K562 (cell line): Measurements from ENCODE around the gene CDC42EP2. TPM values are rescaled to one million over a fixed set of nuclear protein-coding genes. Genes with fewer than 3 reads are reported as not detected.

ENCODE experiments used
- ATAC-seq: fragments of 200-7000 bp; cut with Tn5 transposase; 3 replicates; pipeline ENCODE4 v1.9.1; 2020; ENCODE audit warnings: moderate library complexity
- BruUV-seq: library from RNA; stranded (reverse); fragments of 400-500 nt; replicated peaks from 2 replicates; lab custom pipeline; 2021; lab: Mats Ljungman, UMichigan
- CTCF ChIA-PET: fragments of 300-600 bp; formaldehyde crosslinking; extraction: SDS; loops from one replicate; lab custom pipeline; 2021; ENCODE audit warnings: low intra/inter-chr PET ratio; lab: Yijun Ruan, JAX
- POLR2A ChIA-PET: fragments of 300-600, 350-650 bp; sonication (Branson Sonifier 250); formaldehyde crosslinking; extraction: SDS; loops from one replicate; lab custom pipeline; 2021; ENCODE audit warnings: antibody characterized with exemption, inconsistent platforms; lab: Yijun Ruan, JAX
- DNase-seq, 4 experiments: peaks; one replicate each; pipeline versions ENCODE4 v3.0.0 to v3.0.0-alpha.2; 2011 to 2018; ENCODE audit warnings: low spot score in 3 of 4, mixed read lengths in 3 of 4; ENCODE audit errors: extremely low read depth in 1 of 4
- FAIRE-seq: peaks from 2 replicates; lab custom pipeline; 2011; peaks lifted over from hg19 to GRCh38; lab: Jason Lieb, UNC
- H2AFZ ChIP-seq: 2 replicates; pipeline ENCODE4 v1.6.0; 2011; ENCODE audit warnings: low read depth, low read length, control low read depth, inconsistent platforms
- H3K27ac ChIP-seq: fragments of 200-600 bp; 3 replicates; pipeline ENCODE4 v1.8.0; 2011; ENCODE audit warnings: low read depth, mild to moderate bottlenecking, control low read depth, inconsistent platforms, low read length, moderate library complexity, mixed read lengths; ENCODE audit errors: extremely low read depth
- H3K27me3 ChIP-seq, 2 experiments: fragments of 300-600 bp in 1 of 2; 2 replicates in 1 of 2; 3 replicates in 1 of 2; pipeline versions ENCODE4 v1.6.0 to v1.8.0; 2011; ENCODE audit warnings: inconsistent platforms in 2 of 2, low read length in 2 of 2, mild to moderate bottlenecking in 1 of 2, mixed read lengths in 1 of 2, moderate library complexity in 1 of 2; ENCODE audit not compliant: control insufficient read depth in 2 of 2, insufficient read depth in 2 of 2
- H3K36me3 ChIP-seq: fragments of 300-600 bp; 3 replicates; pipeline ENCODE4 v1.8.0; 2011; ENCODE audit warnings: mild to moderate bottlenecking, low read length, inconsistent platforms; ENCODE audit not compliant: control insufficient read depth, insufficient read depth
- H3K4me1 ChIP-seq, 2 experiments: fragments of 200-600 bp in 1 of 2; replicated peaks in 1 of 2; 2 replicates in 1 of 2; 3 replicates in 1 of 2; pipeline versions ENCODE4 v1.5.1 to v1.8.0; 2011; ENCODE audit warnings: inconsistent platforms in 2 of 2, low read length in 2 of 2, mild to moderate bottlenecking in 1 of 2, mixed read lengths in 1 of 2, moderate library complexity in 1 of 2; ENCODE audit not compliant: control insufficient read depth in 2 of 2, insufficient read depth in 2 of 2
- H3K4me2 ChIP-seq: 2 replicates; pipeline ENCODE4 v1.6.1; 2011; ENCODE audit warnings: low read length, control low read depth, inconsistent platforms, mixed read lengths; ENCODE audit not compliant: insufficient read depth
- H3K4me3 ChIP-seq: fragments of 200-600 bp; sonication (generic), shearing (Covaris generic); 2 replicates; pipeline ENCODE4 v1.5.1; 2016; ENCODE audit warnings: control low read depth, inconsistent platforms
- H3K79me2 ChIP-seq: fragments of 200-600 bp; 3 replicates; pipeline ENCODE4 v1.8.0; 2011; ENCODE audit warnings: low read length, inconsistent platforms; ENCODE audit not compliant: control insufficient read depth, insufficient read depth
- H3K9ac ChIP-seq, 2 experiments: 2 replicates each; pipeline versions ENCODE4 v1.6.0 to v1.6.1; 2011; ENCODE audit warnings: low read depth in 2 of 2, low read length in 2 of 2, control low read depth in 1 of 2, inconsistent platforms in 1 of 2, mild to moderate bottlenecking in 1 of 2, mixed read lengths in 1 of 2; ENCODE audit not compliant: insufficient read depth in 1 of 2
- H3K9me1 ChIP-seq: one replicate; pipeline ENCODE4 v1.6.0; 2011; ENCODE audit warnings: inconsistent platforms, mild to moderate bottlenecking, low read length, moderate library complexity; ENCODE audit not compliant: control insufficient read depth, insufficient read depth
- H3K9me3 ChIP-seq: replicated peaks from 2 replicates; pipeline ENCODE4 v1.5.1; 2011; ENCODE audit warnings: low read depth, low read length, inconsistent platforms; ENCODE audit not compliant: control insufficient read depth, insufficient read depth
- H4K20me1 ChIP-seq: replicated peaks from 2 replicates; pipeline ENCODE4 v1.6.1; 2011; ENCODE audit warnings: low read length, inconsistent platforms, mixed read lengths; ENCODE audit not compliant: control insufficient read depth, insufficient read depth
- CAMTA2 ChIP-seq: fragments of 250-450 bp; sonication (Bioruptor Pico); conservative IDR thresholded peaks from 2 replicates; pipeline ENCODE4 v1.5.1; 2022
- CREBBP ChIP-seq: IDR thresholded peaks from one replicate; pipeline ENCODE4 v1.6.1; 2012; ENCODE audit warnings: low read depth, mild to moderate bottlenecking, control low read depth, inconsistent platforms, low read length
- DDX20 ChIP-seq: fragments of 450-650 bp; IDR thresholded peaks from 2 replicates; pipeline ENCODE4 v1.6.1; 2016; ENCODE audit warnings: missing genetic modification characterization, low read depth, mild to moderate bottlenecking, missing compliant biosample characterization, moderate library complexity
- GATAD2A ChIP-seq: fragments of 450-650 bp; IDR thresholded peaks from 2 replicates; pipeline ENCODE4 v1.6.1; 2017
- GTF2F1 ChIP-seq: IDR thresholded peaks from 2 replicates; pipeline ENCODE4 v1.6.1; 2011; ENCODE audit warnings: low read depth, low read length, improper control_type of control experiment
- HDAC3 ChIP-seq: fragments of 450-650 bp; IDR thresholded peaks from 2 replicates; pipeline ENCODE4 v1.6.1; 2018; ENCODE audit warnings: borderline replicate concordance, mild to moderate bottlenecking, moderate library complexity; ENCODE audit not compliant: partially characterized antibody
- HMG20A ChIP-seq: fragments of 450-650 bp; formaldehyde crosslinking; conservative IDR thresholded peaks from 2 replicates; pipeline ENCODE4 v1.4.0; 2020; ENCODE audit warnings: mild to moderate bottlenecking, mixed read lengths
- MAFG ChIP-seq: fragments of 450-650 bp; conservative IDR thresholded peaks from 2 replicates; pipeline ENCODE4 v1.6.1; 2016; ENCODE audit warnings: missing genetic modification characterization, missing compliant biosample characterization
- MED1 ChIP-seq: sonication (generic); formaldehyde crosslinking; IDR thresholded peaks from 2 replicates; pipeline ENCODE4 v1.8.1; 2023; ENCODE audit warnings: missing genetic modification reagents, borderline replicate concordance
- NR4A1 ChIP-seq, 2 experiments: fragments of 250-450 bp in 1 of 2; fragments of 450-650 bp in 1 of 2; sonication (Bioruptor Pico) in 1 of 2; IDR thresholded peaks; 2 replicates each; pipeline versions ENCODE4 v1.4.0 to v1.6.1; 2016 to 2020; ENCODE audit warnings: mild to moderate bottlenecking in 2 of 2, missing compliant biosample characterization in 1 of 2, missing genetic modification characterization in 1 of 2, moderate library complexity in 1 of 2
- POLR2H ChIP-seq: IDR thresholded peaks from 2 replicates; pipeline ENCODE4 v1.6.1; 2016; ENCODE audit warnings: missing genetic modification characterization, low read depth, mild to moderate bottlenecking, control low read depth, missing compliant biosample characterization, moderate library complexity
- RNF2 ChIP-seq: sonication (generic); IDR thresholded peaks from 2 replicates; pipeline ENCODE4 v1.6.1; 2016
- WHSC1 ChIP-seq: IDR thresholded peaks from one replicate; pipeline ENCODE4 v1.6.1; 2012; ENCODE audit warnings: low read length, control low read depth, inconsistent platforms
- ZMIZ1 ChIP-seq, 2 experiments: fragments of 150-350 bp in 1 of 2; IDR thresholded peaks; 2 replicates each; pipeline ENCODE4 v1.6.1; 2012 to 2016; ENCODE audit warnings: low read depth in 2 of 2, low read length in 2 of 2, mild to moderate bottlenecking in 1 of 2, moderate library complexity in 1 of 2
- ZNF12 ChIP-seq: sonication (generic); formaldehyde crosslinking; IDR thresholded peaks from 2 replicates; pipeline ENCODE4 v1.4.0; 2020; ENCODE audit warnings: mild to moderate bottlenecking, missing genetic modification reagents
- ZNF174 ChIP-seq: fragments of 250-450 bp; sonication (Bioruptor Pico); IDR thresholded peaks from 2 replicates; pipeline ENCODE4 v1.4.0; 2020; ENCODE audit warnings: mild to moderate bottlenecking
- ZNF274 ChIP-seq: IDR thresholded peaks from 2 replicates; pipeline ENCODE4 v1.6.1; 2011; ENCODE audit warnings: low read depth, mild to moderate bottlenecking, low read length, moderate library complexity, borderline replicate concordance
- WGBS: fragments of 100-300 bp; shearing (Covaris generic); methylation state at CpG from one replicate; pipeline ENCODE4 v1.1.6; 2016; ENCODE audit warnings: low coverage, mixed read lengths; ENCODE audit not compliant: insufficient coverage; ENCODE audit errors: missing lambda C conversion rate; 5-methylcytosine and 5-hydroxymethylcytosine counted together
- in situ Hi-C: fragments of 300-500 bp; cut with MboI; formaldehyde crosslinking; loops from 4 replicates; pipeline ENCODE4 v1.15.0; 2018; ENCODE audit warnings: inconsistent platforms, mixed read lengths
- intact Hi-C: fragments of 100-400 bp; cut with micrococcal nuclease; formaldehyde crosslinking; loops from 2 replicates; pipeline ENCODE4 v1.14.2; 2022
- polyA plus RNA-seq, 8 experiments: library from polyadenylated mRNA; depleted of rRNA in 4 of 8; stranded (reverse) in 5 of 8; unstranded in 3 of 8; fragments of >200 nt; fragmentation: Nextera tagmentation in 2 of 8; fragmentation: Illumina TruSeq in 1 of 8; extraction: Ambion mirVana in 2 of 8; extraction: Trizol in 1 of 8; gene quantifications; 2 replicates each; pipeline versions ENCODE4 v1.2.1 to v1.2.3, GENCODE V29; 2011 to 2014; ENCODE audit warnings: inconsistent platforms in 1 of 8, missing spikeins in 1 of 8
- total RNA-seq, 7 experiments: library from RNA; depleted of rRNA in 6 of 7; stranded (reverse); fragments of >200 nt in 6 of 7; fragmentation: Illumina TruSeq in 2 of 7; extraction: Trizol in 2 of 7; gene quantifications; 2 replicates each; pipeline versions ENCODE4 v1.2.1 to v1.2.3, GENCODE V29; 2011 to 2021; ENCODE audit warnings: low replicate concordance in 1 of 7

Gene CDC42EP2
- total and polyA plus RNA-seq, 9 of the 15 experiments (the other 6 are each of a cell fraction or from before 2014, with no cell fraction given) = 0.27 to 3.5 (median 0.83) TPM; not detected in 1

- TF ChIP-seq ZMIZ1 (IDR thresholded peaks at IDR 0.05; ENCODE audit: low read depth in 2 of 2, low read length in 2 of 2) = no peak
- TF ChIP-seq CREBBP = no peak
- no peak for TF ChIP-seq GTF2F1
- TF ChIP-seq POLR2H (tag) = no peak
- TF ChIP-seq ZNF174 = no peak
- TF ChIP-seq GATAD2A = no peak
- TF ChIP-seq HMG20A = no peak
- no peak for TF ChIP-seq RNF2
- no peak for TF ChIP-seq MAFG (tag)
- no peak for TF ChIP-seq NR4A1 (CRISPR knock-in tag; IDR thresholded peaks at IDR 0.05)
- TF ChIP-seq NR4A1 (tag; IDR thresholded peaks at IDR 0.05) = no peak
- TF ChIP-seq WHSC1 = no peak
- no peak for TF ChIP-seq CAMTA2 (CRISPR knock-in tag)
- no peak for TF ChIP-seq MED1
- TF ChIP-seq HDAC3 = no peak
- TF ChIP-seq ZNF274 = no peak
- no peak for TF ChIP-seq ZNF12 (CRISPR knock-in tag)
- TF ChIP-seq DDX20 (tag) = no peak
- TF ChIP-seq, all 486 proteins: peak for 0
Observed at GRCh38 chr11:65340226-65340625, 25.6 kb downstream of the CDC42EP2 start.

More at GRCh38 chr11:65340226-65340625, 25.6 kb downstream of the CDC42EP2 start:
- H2AFZ ChIP-seq = no peak overlapping the region
- H3K9me1 ChIP-seq = no peaks in the 10 kb centered on the region
- H3K27me3 ChIP-seq = no peaks in the 10 kb centered on the region
- peaks cover 45% of the 10 kb centered on the region for H3K79me2 ChIP-seq
- ChIA-PET POLR2A (interaction anchor here (0.6 to 1.2 kb wide), 2 partner anchors 76 to 276 kb away, joined by 3 read pairs; no protein-coding TSS in a partner anchor), CTCF (no interaction called here)
- H3K27ac ChIP-seq = no peak overlapping the region
- peaks cover 75% of the 10 kb centered on the region for H3K36me3 ChIP-seq
- 97% methylated on average over 11 of the region's 11 CpGs for WGBS
- H3K4me1 ChIP-seq = peaks cover 11 to 14% of the 10 kb centered on the region in 2 experiments; a peak in 4 of 5 replicates
- DNase-seq (no peak), FAIRE-seq (no peak), ATAC-seq (no peak)
- H3K4me2 ChIP-seq = no peak overlapping the region
- intact Hi-C loops (no loop called here), in situ Hi-C loops (no loop called here)
- peaks cover 9% of the 10 kb centered on the region for H4K20me1 ChIP-seq
- H3K4me3 ChIP-seq = no peak overlapping the region
- no peaks in the 10 kb centered on the region for H3K9me3 ChIP-seq
- BruUV-seq = no TSS peak
- no peak overlapping the region for H3K9ac ChIP-seq
